Fibroblast of peridontal ligament (primary cell): ENCODE measurements around the gene AKAP10.
"Not testable (repeated sequence)": the region's sequence is repeated elsewhere in the genome, so short reads cannot be mapped to it uniquely, and the experiment has no call there.

Experiments used
- DNase-seq: peaks from one replicate; pipeline ENCODE4 v3.0.0-alpha.2; 2010; ENCODE audit errors: extremely low read depth

Gene AKAP10

GRCh38 chr17:19867329-19868078 lies 110.1 kb downstream of the AKAP10 start, which contains the start of gene ULK2:
ULK2 (minus strand) TSS chr17:19867936; CDS start chr17:19867417, 519 bp downstream.
- peak; percentile 69 for DNase-seq

DNA sequence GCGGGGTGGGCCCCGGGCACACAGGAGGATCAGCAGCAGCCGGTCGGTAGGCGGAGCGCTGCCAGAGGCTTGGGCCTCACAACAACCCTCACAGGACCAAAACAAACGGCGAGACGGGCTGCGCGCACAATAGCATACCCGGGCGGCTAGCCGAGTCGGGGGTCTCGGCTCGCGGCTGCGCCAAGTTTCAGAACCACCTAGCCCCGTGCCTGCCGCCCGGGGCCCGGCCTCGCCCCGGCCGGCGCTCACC lies 110.6 kb downstream of the AKAP10 start:
- peak; percentile 53 for DNase-seq

- no peak for DNase-seq
These were observed 112.6 kb downstream of the AKAP10 start for GRCh38 chr17:19865021-19865420.

DNA sequence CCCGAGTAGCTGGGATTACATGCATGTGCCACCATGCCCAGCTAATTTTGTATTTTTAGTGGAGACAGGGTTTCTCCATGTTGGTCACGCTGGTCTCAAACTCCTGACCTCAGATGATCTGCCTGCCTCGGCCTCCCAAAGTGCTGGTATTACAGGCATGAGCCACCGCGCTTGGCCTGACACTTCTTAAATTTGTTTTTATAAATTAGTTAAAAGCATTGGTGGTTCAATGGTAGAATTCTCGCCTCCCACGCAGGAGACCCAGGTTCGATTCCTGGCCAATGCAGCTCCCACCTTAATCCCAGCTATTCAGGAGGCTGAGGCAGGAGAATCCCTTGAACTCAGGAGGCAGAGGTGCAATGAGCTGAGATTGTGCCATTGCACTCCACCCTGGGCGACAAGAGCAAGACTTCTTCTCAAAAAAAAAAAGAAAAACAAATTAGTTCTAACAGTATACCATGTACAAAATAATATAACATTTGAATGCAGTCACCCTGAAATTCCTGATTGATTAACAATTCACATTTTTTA lies 116.9 kb downstream of the AKAP10 start:
- not testable (repeated sequence) for DNase-seq

- DNase-seq = no peak
These were observed 120.0 kb downstream of the AKAP10 start for GRCh38 chr17:19857640-19858039.
